GM12864 (cell line): ENCODE data around the gene COMMD10.

Source experiments
- DNase-seq: peaks from one replicate; pipeline ENCODE4 v3.0.0-alpha.2; 2011; ENCODE audit warnings: low read depth
- H3K4me3 ChIP-seq: 2 replicates; pipeline ENCODE4 v1.5.1; 2011; ENCODE audit warnings: mild to moderate bottlenecking, low read depth, low read length, control low read depth
- CTCF ChIP-seq: IDR thresholded peaks from 2 replicates; pipeline ENCODE4 v1.5.1; 2011; ENCODE audit warnings: low read depth, mild to moderate bottlenecking, moderate library complexity, low read length, control low read depth, inconsistent platforms; ENCODE audit errors: missing control alignments

The COMMD10 gene

DNA sequence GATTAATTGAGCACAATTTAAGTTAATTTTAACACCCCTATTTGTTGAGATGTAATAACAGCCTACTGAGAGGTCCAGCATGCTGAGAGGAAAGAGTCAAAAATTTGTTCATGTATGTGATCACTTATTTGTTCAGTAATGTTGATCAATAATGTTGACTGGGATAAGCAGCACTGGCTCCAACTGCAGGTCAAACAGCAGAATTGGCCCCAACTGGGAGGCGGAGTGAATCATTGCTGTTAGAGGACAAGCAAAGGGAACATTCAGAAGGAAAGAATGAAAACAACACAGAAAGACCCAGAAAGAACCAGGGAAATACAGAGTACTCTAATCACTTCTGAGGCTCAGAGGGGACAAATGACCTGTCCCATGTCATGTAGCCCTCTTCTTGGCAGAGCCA lies 221.1 kb downstream of the COMMD10 start:
- DNase-seq = no peak
- TF ChIP-seq CTCF = no peak
- no peak overlapping the region for H3K4me3 ChIP-seq

- no peak for DNase-seq
- no peak for TF ChIP-seq CTCF
- H3K4me3 ChIP-seq = no peak overlapping the region
Observed at GRCh38 chr5:116306846-116307245, 222.0 kb downstream of the COMMD10 start.

- DNase-seq = no peak
- no peak for TF ChIP-seq CTCF
Observed at GRCh38 chr5:116308391-116308790, 223.6 kb downstream of the COMMD10 start.

GRCh38 chr5:116313366-116313765 lies 228.5 kb downstream of the COMMD10 start:
- DNase-seq = no peak
- H3K4me3 ChIP-seq = no peak overlapping the region
- no peak for TF ChIP-seq CTCF

More at GRCh38 chr5:116308391-116308790, 223.6 kb downstream of the COMMD10 start:
- no peak overlapping the region for H3K4me3 ChIP-seq

DNA sequence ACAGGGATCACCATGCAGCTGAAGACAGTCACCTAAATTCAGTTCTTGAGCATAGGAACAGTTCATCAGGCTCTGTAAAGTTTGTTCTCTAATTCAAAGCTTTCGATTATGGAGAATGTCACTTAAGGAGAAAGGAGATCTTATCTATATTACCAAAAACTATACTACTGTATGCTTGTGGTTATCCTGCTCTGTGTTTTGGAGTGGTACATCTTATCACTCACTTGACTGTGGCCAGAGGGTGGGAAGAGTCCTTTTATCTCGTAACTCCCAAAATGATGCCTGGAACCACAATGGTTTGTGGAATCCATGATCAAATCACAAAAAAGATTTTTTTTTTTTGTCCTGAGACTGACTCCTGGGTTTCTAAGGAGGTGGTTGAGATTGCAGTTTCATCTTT lies 230.7 kb downstream of the COMMD10 start:
- no peak for DNase-seq
- H3K4me3 ChIP-seq = no peak overlapping the region
- TF ChIP-seq CTCF = no peak

GRCh38 chr5:116318091-116318854 lies 233.4 kb downstream of the COMMD10 start:
- DNase-seq = no peak
- no peak for TF ChIP-seq CTCF

DNA sequence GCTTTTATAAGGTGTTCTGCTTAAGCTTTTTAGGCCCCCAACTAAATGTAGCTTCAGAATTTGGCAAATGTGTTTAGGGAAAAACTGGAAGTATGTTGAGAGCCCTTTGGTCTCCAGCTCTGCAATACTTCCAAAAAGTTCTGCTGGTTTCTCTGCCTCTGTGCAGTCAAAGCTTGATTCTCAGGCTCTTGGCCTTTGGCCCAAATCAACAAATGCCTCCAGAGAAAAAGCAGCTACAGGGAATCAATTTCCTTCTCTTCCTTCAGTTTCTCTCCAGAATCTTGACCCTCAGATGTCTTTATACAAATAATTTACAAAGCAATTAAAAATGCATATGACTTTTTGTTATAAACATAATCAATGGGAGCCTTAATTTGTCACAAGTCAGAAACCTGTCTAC lies 235.7 kb downstream of the COMMD10 start:
- no peak overlapping the region for H3K4me3 ChIP-seq
- no peak for DNase-seq
- no peak for TF ChIP-seq CTCF

More at GRCh38 chr5:116318091-116318854, 233.4 kb downstream of the COMMD10 start:
- H3K4me3 ChIP-seq = no peak overlapping the region
